ENCODE results near the gene CA5B. TPM values are rescaled to one million over a fixed set of nuclear protein-coding genes. Genes with fewer than 3 reads are reported as not detected.

The CA5B gene
- total and polyA plus RNA-seq, 8 donors, result 1.9 to 7.9 (median 4.9) TPM

- peak in 2 of 4 donors; percentile 58 to 67 for ATAC-seq
- no peak for DNase-seq
- Histone ChIP-seq H3K4me3 (no peak overlapping the region), H3K9me3 (no peaks in the 10 kb centered on the region), H3K4me1 (no peaks in the 10 kb centered on the region), H3K27me3 (no peaks in the 10 kb centered on the region), H3K27ac (peak overlapping the region in 2 of 4 donors; percentile 7 to 35), H3K36me3 (no peaks in the 10 kb centered on the region)
- peak; percentile 91 for FAIRE-seq
- WGBS, 2 donors, result 72 to 89% methylated on average over 7 of the region's 7 CpGs
- intact Hi-C loops (cut with DNase I), result no loop called here
- TF ChIP-seq CTCF (IDR thresholded peaks at IDR 0.05), result no peak
Measured at GRCh38 chrX:15749642-15750610, 11.9 kb downstream of the CA5B start.

- no peak for FAIRE-seq
- 61 to 84% methylated on average over 5 of the region's 5 CpGs for WGBS, 2 donors
- no peak overlapping the region for H3K4me3 ChIP-seq
Measured at GRCh38 chrX:15750611-15751154, 12.6 kb downstream of the CA5B start.

GRCh38 chrX:15751155-15751819, 13.2 kb downstream of the CA5B start:
- intact Hi-C loops (cut with DNase I), result no loop called here
- no peaks in the 10 kb centered on the region for H3K9me3 ChIP-seq
- no peak for DNase-seq
- no peaks in the 10 kb centered on the region for H3K36me3 ChIP-seq
- 71 to 74% methylated on average over 4 of the region's 4 CpGs for WGBS, 2 donors
- H3K27me3 ChIP-seq, result no peaks in the 10 kb centered on the region
- no peaks in the 10 kb centered on the region for H3K4me1 ChIP-seq
- no peak for TF ChIP-seq CTCF (IDR thresholded peaks at IDR 0.05)
- no peak overlapping the region for H3K4me3 ChIP-seq
- ATAC-seq, result peak in 2 of 4 donors; percentile 52 to 63
- H3K27ac ChIP-seq, result peak overlapping the region in 2 of 4 donors; percentile 7 to 13
- peak; percentile 97 for FAIRE-seq

More at GRCh38 chrX:15750611-15751154, 12.6 kb downstream of the CA5B start:
- Histone ChIP-seq H3K36me3 (no peaks in the 10 kb centered on the region), H3K27ac (peak overlapping the region in 2 of 4 donors; percentile 7 to 13), H3K27me3 (no peaks in the 10 kb centered on the region), H3K4me1 (no peaks in the 10 kb centered on the region), H3K9me3 (no peaks in the 10 kb centered on the region)
- no peak for TF ChIP-seq CTCF (IDR thresholded peaks at IDR 0.05)
- no peak for ATAC-seq
- DNase-seq, result no peak
- intact Hi-C loops (cut with DNase I), result no loop called here

- DNase-seq (no peak), ATAC-seq (no peak), FAIRE-seq (no peak)
- H3K4me3 ChIP-seq, result no peak overlapping the region
- no peaks in the 10 kb centered on the region for H3K9me3 ChIP-seq
- no peak for TF ChIP-seq CTCF (IDR thresholded peaks at IDR 0.05)
- H3K27ac ChIP-seq, result no peak overlapping the region
- H3K4me1 ChIP-seq, result no peaks in the 10 kb centered on the region
- intact Hi-C loops (cut with DNase I), result no loop called here
- no peaks in the 10 kb centered on the region for H3K27me3 ChIP-seq
- H3K36me3 ChIP-seq, result no peaks in the 10 kb centered on the region
- whole genome bisulfite sequencing, 2 donors, result 92 to 97% methylated on average over 2 of the region's 2 CpGs
Measured at GRCh38 chrX:15755091-15755490, 17.0 kb downstream of the CA5B start.
